NCI-H1436 treated with DMSO at 0.1 percent for 48 hours (cell line): ENCODE data around the gene PGA4.

Experiments used
- DNase-seq: peaks from one replicate; lab custom pipeline; 2025; lab: John Stamatoyannopoulos, UW

Gene PGA4

GRCh38 chr11:61279934-61280659 is 58.0 kb downstream of the PGA4 start:
- DNase-seq, result no peak

GRCh38 chr11:61280883-61281580 is 58.9 kb downstream of the PGA4 start:
- no peak for DNase-seq
